DMS114 treated with DMSO at 0.1 percent for 48 hours (cell line): ENCODE results near the gene NFATC2.

Experiments used
- DNase-seq: peaks from one replicate; lab custom pipeline; 2025; ENCODE audit not compliant: unreplicated experiment; lab: John Stamatoyannopoulos, UW

The NFATC2 gene

GRCh38 chr20:51452734-51453365 lies 89.7 kb downstream of the NFATC2 start:
- no peak for DNase-seq

GRCh38 chr20:51452091-51452613 lies 90.4 kb downstream of the NFATC2 start:
- DNase-seq, result no peak

GRCh38 chr20:51451484-51451883 lies 91.0 kb downstream of the NFATC2 start:
- DNase-seq, result no peak

- DNase-seq, result no peak
Measured at GRCh38 chr20:51450984-51451383, 91.5 kb downstream of the NFATC2 start.

GRCh38 chr20:51450221-51450712 lies 92.3 kb downstream of the NFATC2 start:
- no peak for DNase-seq

- DNase-seq, result no peak
Measured at GRCh38 chr20:51449498-51450220, 92.9 kb downstream of the NFATC2 start.

- DNase-seq, result no peak
Measured at GRCh38 chr20:51447765-51448148, 94.8 kb downstream of the NFATC2 start.

GRCh38 chr20:51447097-51447764 lies 95.3 kb downstream of the NFATC2 start:
- no peak for DNase-seq

GRCh38 chr20:51446656-51447055 lies 95.9 kb downstream of the NFATC2 start:
- no peak for DNase-seq

- DNase-seq, result no peak
Measured at GRCh38 chr20:51446230-51446629, 96.3 kb downstream of the NFATC2 start.

- no peak for DNase-seq
Measured at GRCh38 chr20:51445591-51445990, 96.9 kb downstream of the NFATC2 start.

GRCh38 chr20:51444922-51445438 lies 97.5 kb downstream of the NFATC2 start:
- DNase-seq, result no peak

GRCh38 chr20:51444467-51444866 lies 98.1 kb downstream of the NFATC2 start:
- no peak for DNase-seq

- DNase-seq, result no peak
Measured at GRCh38 chr20:51442602-51443001, 99.9 kb downstream of the NFATC2 start.

GRCh38 chr20:51440589-51440988 lies 101.9 kb downstream of the NFATC2 start:
- DNase-seq, result no peak

GRCh38 chr20:51439160-51439689 lies 103.3 kb downstream of the NFATC2 start:
- DNase-seq, result no peak

- no peak for DNase-seq
Measured at GRCh38 chr20:51438136-51438535, 104.4 kb downstream of the NFATC2 start.

GRCh38 chr20:51437182-51437924 lies 105.2 kb downstream of the NFATC2 start:
- no peak for DNase-seq

GRCh38 chr20:51434580-51435247 lies 107.8 kb downstream of the NFATC2 start:
- DNase-seq, result no peak

GRCh38 chr20:51434026-51434425 lies 108.5 kb downstream of the NFATC2 start:
- DNase-seq, result no peak
